ENCODE data around the gene SPOCK3.

GRCh38 chr4:166875821-166876220, 358.5 kb downstream of the SPOCK3 start:
- TF ChIP-seq, protein P1, sequence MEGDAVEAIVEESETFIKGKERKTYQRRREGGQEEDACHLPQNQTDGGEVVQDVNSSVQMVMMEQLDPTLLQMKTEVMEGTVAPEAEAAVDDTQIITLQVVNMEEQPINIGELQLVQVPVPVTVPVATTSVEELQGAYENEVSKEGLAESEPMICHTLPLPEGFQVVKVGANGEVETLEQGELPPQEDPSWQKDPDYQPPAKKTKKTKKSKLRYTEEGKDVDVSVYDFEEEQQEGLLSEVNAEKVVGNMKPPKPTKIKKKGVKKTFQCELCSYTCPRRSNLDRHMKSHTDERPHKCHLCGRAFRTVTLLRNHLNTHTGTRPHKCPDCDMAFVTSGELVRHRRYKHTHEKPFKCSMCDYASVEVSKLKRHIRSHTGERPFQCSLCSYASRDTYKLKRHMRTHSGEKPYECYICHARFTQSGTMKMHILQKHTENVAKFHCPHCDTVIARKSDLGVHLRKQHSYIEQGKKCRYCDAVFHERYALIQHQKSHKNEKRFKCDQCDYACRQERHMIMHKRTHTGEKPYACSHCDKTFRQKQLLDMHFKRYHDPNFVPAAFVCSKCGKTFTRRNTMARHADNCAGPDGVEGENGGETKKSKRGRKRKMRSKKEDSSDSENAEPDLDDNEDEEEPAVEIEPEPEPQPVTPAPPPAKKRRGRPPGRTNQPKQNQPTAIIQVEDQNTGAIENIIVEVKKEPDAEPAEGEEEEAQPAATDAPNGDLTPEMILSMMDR (IDR thresholded peaks at IDR 0.05), result no peak
- no peak for TF ChIP-seq POLR2A (IDR thresholded peaks at IDR 0.05)
